Measurements from ENCODE around the gene NOM1.

Gene NOM1

GRCh38 chr7:157014635-157015555 lies 65.4 kb downstream of the NOM1 start:
- DNase-seq: no peak

GRCh38 chr7:157016024-157016351 lies 66.5 kb downstream of the NOM1 start:
- DNase-seq: no peak

GRCh38 chr7:157016352-157017041 lies 67.0 kb downstream of the NOM1 start:
- no peak for DNase-seq

- no peak for DNase-seq
These were observed 67.6 kb downstream of the NOM1 start for GRCh38 chr7:157017149-157017548.

GRCh38 chr7:157017603-157018327 lies 68.3 kb downstream of the NOM1 start:
- no peak for DNase-seq

GRCh38 chr7:157018328-157018996 lies 69.0 kb downstream of the NOM1 start:
- DNase-seq: no peak

GRCh38 chr7:157018997-157019608 lies 69.6 kb downstream of the NOM1 start:
- DNase-seq: no peak

- no peak for DNase-seq
These were observed 70.4 kb downstream of the NOM1 start for GRCh38 chr7:157019718-157020451.

GRCh38 chr7:157020514-157021070 lies 71.1 kb downstream of the NOM1 start:
- DNase-seq: no peak

GRCh38 chr7:157021071-157021870 lies 71.8 kb downstream of the NOM1 start:
- no peak for DNase-seq

- no peak for DNase-seq
These were observed 72.6 kb downstream of the NOM1 start for GRCh38 chr7:157021871-157022680.
